ENCODE results near the gene PTPRN2. TPM values are rescaled to one million over a fixed set of nuclear protein-coding genes. Genes with fewer than 3 reads are reported as not detected.

The PTPRN2 gene
- total and polyA plus RNA-seq, 2 donors (not counting 1 experiment from before 2014, with no cell fraction given) = 0.54 to 1.2 TPM

- Histone ChIP-seq H3K36me3 (ENCODE audit: control insufficient read depth, insufficient read depth, low read length) (no peaks in the 10 kb centered on the region), H2AFZ (ENCODE audit: low read length) (no peak overlapping the region), H3K4me3 (replicated peaks in 1 of 4; ENCODE audit: control extremely low read depth in 1 of 4, insufficient read depth in 1 of 4, low read depth in 3 of 4, low read length in 4 of 4) (no peak overlapping the region), H3K27ac (ENCODE audit: insufficient read depth, low read length) (no peak overlapping the region), H3K4me1 (ENCODE audit: control insufficient read depth, extremely low read depth, insufficient read depth, low read length) (no peaks in the 10 kb centered on the region), H3K9ac (ENCODE audit: insufficient read depth, low read length) (no peak overlapping the region), H3K79me2 (ENCODE audit: control insufficient read depth, insufficient read depth, low read length) (no peaks in the 10 kb centered on the region), H3K9me3 (ENCODE audit: control insufficient read depth, insufficient read depth, low read depth, low read length) (no peaks in the 10 kb centered on the region), H3K27me3 (ENCODE audit: control insufficient read depth, insufficient read depth, low read length) (no peaks in the 10 kb centered on the region), H4K20me1 (ENCODE audit: control insufficient read depth, extremely low read depth, insufficient read depth, low read length) (no peaks in the 10 kb centered on the region), H3K4me2 (ENCODE audit: extremely low read depth, insufficient read depth, low read length) (no peak overlapping the region)
- TF ChIP-seq, protein P1, sequence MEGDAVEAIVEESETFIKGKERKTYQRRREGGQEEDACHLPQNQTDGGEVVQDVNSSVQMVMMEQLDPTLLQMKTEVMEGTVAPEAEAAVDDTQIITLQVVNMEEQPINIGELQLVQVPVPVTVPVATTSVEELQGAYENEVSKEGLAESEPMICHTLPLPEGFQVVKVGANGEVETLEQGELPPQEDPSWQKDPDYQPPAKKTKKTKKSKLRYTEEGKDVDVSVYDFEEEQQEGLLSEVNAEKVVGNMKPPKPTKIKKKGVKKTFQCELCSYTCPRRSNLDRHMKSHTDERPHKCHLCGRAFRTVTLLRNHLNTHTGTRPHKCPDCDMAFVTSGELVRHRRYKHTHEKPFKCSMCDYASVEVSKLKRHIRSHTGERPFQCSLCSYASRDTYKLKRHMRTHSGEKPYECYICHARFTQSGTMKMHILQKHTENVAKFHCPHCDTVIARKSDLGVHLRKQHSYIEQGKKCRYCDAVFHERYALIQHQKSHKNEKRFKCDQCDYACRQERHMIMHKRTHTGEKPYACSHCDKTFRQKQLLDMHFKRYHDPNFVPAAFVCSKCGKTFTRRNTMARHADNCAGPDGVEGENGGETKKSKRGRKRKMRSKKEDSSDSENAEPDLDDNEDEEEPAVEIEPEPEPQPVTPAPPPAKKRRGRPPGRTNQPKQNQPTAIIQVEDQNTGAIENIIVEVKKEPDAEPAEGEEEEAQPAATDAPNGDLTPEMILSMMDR (conservative IDR thresholded peaks at IDR 0.05 in 1 of 2, IDR thresholded peaks at IDR 0.05 in 1 of 2; ENCODE audit: low read depth in 1 of 2, low read length in 2 of 2) = no peak
- no peak for TF ChIP-seq EZH2 (IDR thresholded peaks at IDR 0.05; ENCODE audit: low read length, missing control alignments)
- DNase-seq (ENCODE audit: low read depth in 2 of 2) = no peak
These were observed 41.4 kb downstream of the PTPRN2 start for GRCh38 chr7:158546214-158546613.

DNA sequence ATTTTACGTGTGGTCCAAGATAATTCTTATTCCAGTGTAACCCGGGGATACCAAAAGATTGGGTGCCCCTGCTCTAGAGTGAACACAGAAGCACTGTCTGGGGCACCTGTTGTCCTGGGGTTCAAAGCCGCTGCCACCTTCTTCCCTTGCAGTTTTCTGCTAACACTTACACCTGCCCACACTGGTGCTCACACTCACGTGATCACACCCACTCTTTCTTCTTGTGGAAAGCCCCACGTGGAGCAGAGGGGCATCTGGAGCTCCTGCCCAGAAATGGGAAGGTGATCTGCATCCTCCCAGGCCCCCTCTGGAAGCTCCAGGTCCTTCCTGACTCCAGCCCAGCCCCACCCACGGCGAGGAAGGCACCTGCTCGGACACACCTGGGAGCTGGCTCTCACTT lies 42.9 kb downstream of the PTPRN2 start:
- H3K79me2 ChIP-seq (ENCODE audit: control insufficient read depth, insufficient read depth, low read length) = no peaks in the 10 kb centered on the region
- H4K20me1 ChIP-seq (ENCODE audit: control insufficient read depth, extremely low read depth, insufficient read depth, low read length) = no peaks in the 10 kb centered on the region
- no peak for DNase-seq (ENCODE audit: low read depth in 2 of 2)
- H2AFZ ChIP-seq (ENCODE audit: low read length) = no peak overlapping the region
- H3K4me2 ChIP-seq (ENCODE audit: extremely low read depth, insufficient read depth, low read length) = no peak overlapping the region
- H3K9me3 ChIP-seq (ENCODE audit: control insufficient read depth, insufficient read depth, low read depth, low read length) = no peaks in the 10 kb centered on the region
- no peaks in the 10 kb centered on the region for H3K4me1 ChIP-seq (ENCODE audit: control insufficient read depth, extremely low read depth, insufficient read depth, low read length)
- H3K27ac ChIP-seq (ENCODE audit: insufficient read depth, low read length) = no peak overlapping the region
- no peaks in the 10 kb centered on the region for H3K27me3 ChIP-seq (ENCODE audit: control insufficient read depth, insufficient read depth, low read length)
- TF ChIP-seq, protein P1 (conservative IDR thresholded peaks at IDR 0.05 in 1 of 2, IDR thresholded peaks at IDR 0.05 in 1 of 2; ENCODE audit: low read depth in 1 of 2, low read length in 2 of 2) = no peak
- TF ChIP-seq EZH2 (IDR thresholded peaks at IDR 0.05; ENCODE audit: low read length, missing control alignments) = no peak
- no peak overlapping the region for H3K9ac ChIP-seq (ENCODE audit: insufficient read depth, low read length)
- no peak overlapping the region for H3K4me3 ChIP-seq (replicated peaks in 1 of 4; ENCODE audit: control extremely low read depth in 1 of 4, insufficient read depth in 1 of 4, low read depth in 3 of 4, low read length in 4 of 4)
- H3K36me3 ChIP-seq (ENCODE audit: control insufficient read depth, insufficient read depth, low read length) = no peaks in the 10 kb centered on the region

DNA sequence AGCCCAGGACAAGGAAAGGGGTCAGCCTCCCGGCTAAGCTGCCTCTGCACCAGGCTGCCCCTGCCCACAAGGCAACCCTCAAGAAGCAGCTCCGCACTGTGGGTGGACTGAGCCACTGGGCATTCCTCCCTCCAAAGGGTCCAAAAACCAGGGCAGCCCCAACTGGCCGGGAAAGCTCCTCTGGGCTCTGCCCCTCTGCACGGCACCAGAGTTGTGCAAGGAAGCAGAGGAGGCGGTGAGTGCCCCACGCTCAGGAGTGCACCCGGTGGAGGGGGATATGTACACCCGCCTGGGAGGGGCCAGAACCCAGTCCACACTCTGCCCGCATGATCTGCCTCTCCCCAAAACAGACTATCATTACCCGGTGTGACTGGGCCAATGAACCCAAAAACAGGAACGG lies 43.8 kb downstream of the PTPRN2 start:
- H3K79me2 ChIP-seq (ENCODE audit: control insufficient read depth, insufficient read depth, low read length) = no peaks in the 10 kb centered on the region
- TF ChIP-seq EZH2 (IDR thresholded peaks at IDR 0.05; ENCODE audit: low read length, missing control alignments) = no peak
- TF ChIP-seq, protein P1 (conservative IDR thresholded peaks at IDR 0.05 in 1 of 2, IDR thresholded peaks at IDR 0.05 in 1 of 2; ENCODE audit: low read depth in 1 of 2, low read length in 2 of 2) = no peak
- no peaks in the 10 kb centered on the region for H4K20me1 ChIP-seq (ENCODE audit: control insufficient read depth, extremely low read depth, insufficient read depth, low read length)
- no peak overlapping the region for H3K4me3 ChIP-seq (replicated peaks in 1 of 4; ENCODE audit: control extremely low read depth in 1 of 4, insufficient read depth in 1 of 4, low read depth in 3 of 4, low read length in 4 of 4)
- no peak overlapping the region for H3K27ac ChIP-seq (ENCODE audit: insufficient read depth, low read length)
- H3K9ac ChIP-seq (ENCODE audit: insufficient read depth, low read length) = no peak overlapping the region
- no peaks in the 10 kb centered on the region for H3K9me3 ChIP-seq (ENCODE audit: control insufficient read depth, insufficient read depth, low read depth, low read length)
- no peaks in the 10 kb centered on the region for H3K27me3 ChIP-seq (ENCODE audit: control insufficient read depth, insufficient read depth, low read length)
- no peak overlapping the region for H3K4me2 ChIP-seq (ENCODE audit: extremely low read depth, insufficient read depth, low read length)
- DNase-seq (ENCODE audit: low read depth in 2 of 2) = no peak
- no peaks in the 10 kb centered on the region for H3K4me1 ChIP-seq (ENCODE audit: control insufficient read depth, extremely low read depth, insufficient read depth, low read length)
- H3K36me3 ChIP-seq (ENCODE audit: control insufficient read depth, insufficient read depth, low read length) = no peaks in the 10 kb centered on the region
- no peak overlapping the region for H2AFZ ChIP-seq (ENCODE audit: low read length)

Data from fibroblast of lung (primary cell).